ENCODE data around the gene PLXNA2. TPM values are rescaled to one million over a fixed set of nuclear protein-coding genes. Genes with fewer than 3 reads are reported as not detected.

The PLXNA2 gene
- total RNA-seq, 2 donors from 2014 or later = 23.4 to 40.6 TPM

GRCh38 chr1:208078752-208079151, 165.4 kb downstream of the PLXNA2 start:
- intact Hi-C loops (cut with DNase I) = no loop called here
- peak; percentile 23 for DNase-seq (ENCODE audit: low spot score)

- intact Hi-C loops (cut with DNase I) = no loop called here
- peak; percentile 72 for DNase-seq (ENCODE audit: low spot score)
Observed at GRCh38 chr1:208077232-208078075, 166.7 kb downstream of the PLXNA2 start.

- intact Hi-C loops (cut with DNase I) = no loop called here
- peak; percentile 61 for DNase-seq (ENCODE audit: low spot score)
Observed at GRCh38 chr1:208074353-208074752, 169.8 kb downstream of the PLXNA2 start.

- peak; percentile 32 for DNase-seq (ENCODE audit: low spot score)
- intact Hi-C loops (cut with DNase I) = no loop called here
Observed at GRCh38 chr1:208071435-208072031, 172.7 kb downstream of the PLXNA2 start.

GRCh38 chr1:208069908-208070307, 174.3 kb downstream of the PLXNA2 start:
- peak; percentile 30 for DNase-seq (ENCODE audit: low spot score)
- intact Hi-C loops (cut with DNase I) = no loop called here

GRCh38 chr1:208069317-208069716, 174.9 kb downstream of the PLXNA2 start:
- intact Hi-C loops (cut with DNase I) = no loop called here
- DNase-seq (ENCODE audit: low spot score) = peak; percentile 65

- peak; percentile 37 for DNase-seq (ENCODE audit: low spot score)
- intact Hi-C loops (cut with DNase I) = no loop called here
Observed at GRCh38 chr1:208068908-208069307, 175.3 kb downstream of the PLXNA2 start.

GRCh38 chr1:208068407-208068806, 175.8 kb downstream of the PLXNA2 start:
- intact Hi-C loops (cut with DNase I) = no loop called here
- DNase-seq (ENCODE audit: low spot score) = peak; percentile 6

GRCh38 chr1:208066583-208066982, 177.6 kb downstream of the PLXNA2 start:
- intact Hi-C loops (cut with DNase I) = no loop called here
- DNase-seq (ENCODE audit: low spot score) = no peak

- intact Hi-C loops (cut with DNase I) = no loop called here
- DNase-seq (ENCODE audit: low spot score) = peak; percentile 43
Observed at GRCh38 chr1:208065862-208066261, 178.3 kb downstream of the PLXNA2 start.

- DNase-seq (ENCODE audit: low spot score) = no peak
- intact Hi-C loops (cut with DNase I) = no loop called here
Observed at GRCh38 chr1:208061632-208062031, 182.6 kb downstream of the PLXNA2 start.

- intact Hi-C loops (cut with DNase I) = no loop called here
- DNase-seq (ENCODE audit: low spot score) = no peak
Observed at GRCh38 chr1:208061118-208061517, 183.1 kb downstream of the PLXNA2 start.

- DNase-seq (ENCODE audit: low spot score) = peak; percentile 71
- intact Hi-C loops (cut with DNase I) = no loop called here
Observed at GRCh38 chr1:208060215-208060869, 183.8 kb downstream of the PLXNA2 start.

- intact Hi-C loops (cut with DNase I) = loop anchor here in 1 of 2 donors (1.0 kb wide), 1 partner anchor 96 kb away; no protein-coding TSS in a partner anchor
- DNase-seq (ENCODE audit: low spot score) = peak; percentile 53
Observed at GRCh38 chr1:208059409-208060001, 184.7 kb downstream of the PLXNA2 start.

GRCh38 chr1:208058756-208059155, 185.4 kb downstream of the PLXNA2 start:
- intact Hi-C loops (cut with DNase I) = loop anchor here in 1 of 2 donors (1.0 kb wide), 1 partner anchor 97 kb away; no protein-coding TSS in a partner anchor

GRCh38 chr1:208058267-208058666, 185.9 kb downstream of the PLXNA2 start:
- peak; percentile 25 for DNase-seq (ENCODE audit: low spot score)
- intact Hi-C loops (cut with DNase I) = no loop called here

More at GRCh38 chr1:208058756-208059155, 185.4 kb downstream of the PLXNA2 start:
- DNase-seq (ENCODE audit: low spot score) = peak; percentile 5

- peak; percentile 3 for DNase-seq (ENCODE audit: low spot score)
- intact Hi-C loops (cut with DNase I) = no loop called here
Observed at GRCh38 chr1:208057056-208057455, 187.1 kb downstream of the PLXNA2 start.

GRCh38 chr1:208055535-208055934, 188.6 kb downstream of the PLXNA2 start:
- intact Hi-C loops (cut with DNase I) = no loop called here
- DNase-seq (ENCODE audit: low spot score) = no peak

- peak; percentile 30 for DNase-seq (ENCODE audit: low spot score)
- intact Hi-C loops (cut with DNase I) = no loop called here
Observed at GRCh38 chr1:208054911-208055379, 189.2 kb downstream of the PLXNA2 start.

Data from posterior vena cava (tissue), 2 donors.